ENCODE measurements around the gene MYLK4. TPM values are rescaled to one million over a fixed set of nuclear protein-coding genes. Genes with fewer than 3 reads are reported as not detected.
A peak's percentile ranks its signal among the peaks of the same experiment; 100 is the strongest.

The MYLK4 gene
- total RNA-seq, 1 donor from 2014 or later, result 0.49 TPM

- peaks cover 7% of the 10 kb centered on the region for H3K4me1 Mint-ChIP-seq (ENCODE audit: low read depth, unreplicated experiment)
- no peaks in the 10 kb centered on the region for H3K27me3 Mint-ChIP-seq (ENCODE audit: unreplicated experiment)
- DNase-seq, result no peak
- H3K27ac Mint-ChIP-seq (ENCODE audit: unreplicated experiment), result no peak overlapping the region
- peaks cover 2% of the 10 kb centered on the region for H3K9me3 Mint-ChIP-seq (ENCODE audit: unreplicated experiment)
- peaks cover 8% of the 10 kb centered on the region for H3K36me3 Mint-ChIP-seq (ENCODE audit: unreplicated experiment)
- no peak overlapping the region for H3K4me3 Mint-ChIP-seq (ENCODE audit: unreplicated experiment)
- TF ChIP-seq, protein P1, sequence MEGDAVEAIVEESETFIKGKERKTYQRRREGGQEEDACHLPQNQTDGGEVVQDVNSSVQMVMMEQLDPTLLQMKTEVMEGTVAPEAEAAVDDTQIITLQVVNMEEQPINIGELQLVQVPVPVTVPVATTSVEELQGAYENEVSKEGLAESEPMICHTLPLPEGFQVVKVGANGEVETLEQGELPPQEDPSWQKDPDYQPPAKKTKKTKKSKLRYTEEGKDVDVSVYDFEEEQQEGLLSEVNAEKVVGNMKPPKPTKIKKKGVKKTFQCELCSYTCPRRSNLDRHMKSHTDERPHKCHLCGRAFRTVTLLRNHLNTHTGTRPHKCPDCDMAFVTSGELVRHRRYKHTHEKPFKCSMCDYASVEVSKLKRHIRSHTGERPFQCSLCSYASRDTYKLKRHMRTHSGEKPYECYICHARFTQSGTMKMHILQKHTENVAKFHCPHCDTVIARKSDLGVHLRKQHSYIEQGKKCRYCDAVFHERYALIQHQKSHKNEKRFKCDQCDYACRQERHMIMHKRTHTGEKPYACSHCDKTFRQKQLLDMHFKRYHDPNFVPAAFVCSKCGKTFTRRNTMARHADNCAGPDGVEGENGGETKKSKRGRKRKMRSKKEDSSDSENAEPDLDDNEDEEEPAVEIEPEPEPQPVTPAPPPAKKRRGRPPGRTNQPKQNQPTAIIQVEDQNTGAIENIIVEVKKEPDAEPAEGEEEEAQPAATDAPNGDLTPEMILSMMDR (IDR thresholded peaks at IDR 0.05; ENCODE audit: partially characterized antibody, unreplicated experiment), result no peak
These were observed 38.6 kb downstream of the MYLK4 start for GRCh38 chr6:2712102-2712501.

- Mint-ChIP-seq H3K36me3 (ENCODE audit: unreplicated experiment) (peaks cover 8% of the 10 kb centered on the region), H3K4me3 (ENCODE audit: unreplicated experiment) (no peak overlapping the region), H3K4me1 (ENCODE audit: low read depth, unreplicated experiment) (peaks cover 13% of the 10 kb centered on the region), H3K9me3 (ENCODE audit: unreplicated experiment) (peaks cover 2% of the 10 kb centered on the region), H3K27ac (ENCODE audit: unreplicated experiment) (no peak overlapping the region), H3K27me3 (ENCODE audit: unreplicated experiment) (peaks cover 3% of the 10 kb centered on the region)
- TF ChIP-seq, protein P1 (IDR thresholded peaks at IDR 0.05; ENCODE audit: partially characterized antibody, unreplicated experiment), result no peak
- no peak for DNase-seq
These were observed 40.3 kb downstream of the MYLK4 start for GRCh38 chr6:2710412-2710811.

GRCh38 chr6:2708456-2708855 lies 42.3 kb downstream of the MYLK4 start:
- H3K9me3 Mint-ChIP-seq (ENCODE audit: unreplicated experiment), result peaks cover 2% of the 10 kb centered on the region
- peaks cover 10% of the 10 kb centered on the region for H3K4me1 Mint-ChIP-seq (ENCODE audit: low read depth, unreplicated experiment)
- H3K4me3 Mint-ChIP-seq (ENCODE audit: unreplicated experiment), result no peak overlapping the region
- H3K36me3 Mint-ChIP-seq (ENCODE audit: unreplicated experiment), result peaks cover 8% of the 10 kb centered on the region
- no peak for DNase-seq
- TF ChIP-seq, protein P1 (IDR thresholded peaks at IDR 0.05; ENCODE audit: partially characterized antibody, unreplicated experiment), result no peak
- H3K27me3 Mint-ChIP-seq (ENCODE audit: unreplicated experiment), result peaks cover 3% of the 10 kb centered on the region
- no peak overlapping the region for H3K27ac Mint-ChIP-seq (ENCODE audit: unreplicated experiment)

GRCh38 chr6:2706558-2706957 lies 44.2 kb downstream of the MYLK4 start:
- H3K4me3 Mint-ChIP-seq (ENCODE audit: unreplicated experiment), result peak overlapping the region; percentile 28
- TF ChIP-seq, protein P1 (IDR thresholded peaks at IDR 0.05; ENCODE audit: partially characterized antibody, unreplicated experiment), result no peak
- peaks cover 10% of the 10 kb centered on the region for H3K4me1 Mint-ChIP-seq (ENCODE audit: low read depth, unreplicated experiment)
- peaks cover 2% of the 10 kb centered on the region for H3K9me3 Mint-ChIP-seq (ENCODE audit: unreplicated experiment)
- H3K27me3 Mint-ChIP-seq (ENCODE audit: unreplicated experiment), result peaks cover 3% of the 10 kb centered on the region
- H3K27ac Mint-ChIP-seq (ENCODE audit: unreplicated experiment), result peak overlapping the region; percentile 26
- DNase-seq, result no peak
- H3K36me3 Mint-ChIP-seq (ENCODE audit: unreplicated experiment), result peaks cover 13% of the 10 kb centered on the region

- no peaks in the 10 kb centered on the region for H3K9me3 Mint-ChIP-seq (ENCODE audit: unreplicated experiment)
- H3K27me3 Mint-ChIP-seq (ENCODE audit: unreplicated experiment), result peaks cover 3% of the 10 kb centered on the region
- TF ChIP-seq, protein P1 (IDR thresholded peaks at IDR 0.05; ENCODE audit: partially characterized antibody, unreplicated experiment), result no peak
- H3K4me1 Mint-ChIP-seq (ENCODE audit: low read depth, unreplicated experiment), result peaks cover 10% of the 10 kb centered on the region
- no peak overlapping the region for H3K4me3 Mint-ChIP-seq (ENCODE audit: unreplicated experiment)
- peaks cover 10% of the 10 kb centered on the region for H3K36me3 Mint-ChIP-seq (ENCODE audit: unreplicated experiment)
- DNase-seq, result no peak
- no peak overlapping the region for H3K27ac Mint-ChIP-seq (ENCODE audit: unreplicated experiment)
These were observed 45.5 kb downstream of the MYLK4 start for GRCh38 chr6:2705256-2705655.
